HepG2 (cell line): ENCODE results near the gene AP4M1. TPM values are rescaled to one million over a fixed set of nuclear protein-coding genes. Genes with fewer than 3 reads are reported as not detected.

Experiments
- ADNP ChIP-seq: sonication (generic); formaldehyde crosslinking; IDR thresholded peaks from 2 replicates; pipeline ENCODE4 v1.4.0; 2020; ENCODE audit warnings: missing genetic modification reagents
- CEBPB ChIP-seq: IDR thresholded peaks from 2 replicates; pipeline ENCODE4 v1.6.1; 2011; ENCODE audit warnings: low read depth, low read length, improper control_type of control experiment, borderline replicate concordance
- EHMT2 ChIP-seq: fragments of 200-600 bp; sonication (generic); IDR thresholded peaks from 2 replicates; pipeline ENCODE4 v1.7.0; 2017; ENCODE audit warnings: antibody characterized with exemption, low read depth, low read length, borderline replicate concordance
- ELF3 ChIP-seq: IDR thresholded peaks from 2 replicates; pipeline ENCODE4 v1.6.1; 2016; ENCODE audit warnings: missing genetic modification reagents, missing compliant biosample characterization
- ELF4 ChIP-seq: sonication (generic); formaldehyde crosslinking; IDR thresholded peaks from 2 replicates; pipeline ENCODE4 v1.5.0; 2020; ENCODE audit warnings: missing genetic modification reagents, mild to moderate bottlenecking, moderate library complexity, borderline replicate concordance
- ETV5 ChIP-seq: IDR thresholded peaks from 2 replicates; pipeline ENCODE4 v1.6.1; 2018; ENCODE audit warnings: missing biosample characterization, missing genetic modification reagents, inconsistent platforms, borderline replicate concordance
- HHEX ChIP-seq: IDR thresholded peaks from 2 replicates; pipeline ENCODE4 v1.6.1; 2016; ENCODE audit warnings: control low read depth
- JUND ChIP-seq: sonication (generic); formaldehyde crosslinking; IDR thresholded peaks from 2 replicates; pipeline ENCODE4 v1.8.0; 2022; ENCODE audit warnings: mild to moderate bottlenecking, missing genetic modification reagents
- MLX ChIP-seq: IDR thresholded peaks from 2 replicates; pipeline ENCODE4 v1.6.1; 2016
- MNT ChIP-seq: fragments of 450-650 bp; IDR thresholded peaks from 2 replicates; pipeline ENCODE4 v1.6.1; 2016
- NR3C1 ChIP-seq: sonication (generic); formaldehyde crosslinking; IDR thresholded peaks from 2 replicates; pipeline ENCODE4 v1.4.0; 2020; ENCODE audit warnings: missing genetic modification reagents
- RARA ChIP-seq: IDR thresholded peaks from 2 replicates; pipeline ENCODE4 v1.6.1; 2016; ENCODE audit warnings: missing genetic modification reagents, missing compliant biosample characterization
- TGIF2 ChIP-seq: IDR thresholded peaks from 2 replicates; pipeline ENCODE4 v1.6.1; 2016; ENCODE audit warnings: control low read depth, missing compliant biosample characterization
- USF2 ChIP-seq, 2 experiments: sonication (generic) in 1 of 2; formaldehyde crosslinking in 1 of 2; IDR thresholded peaks; 2 replicates each; pipeline versions ENCODE4 v1.5.1 to v1.6.1; 2011 to 2020; ENCODE audit warnings: borderline replicate concordance in 1 of 2, low read depth in 1 of 2, low read length in 1 of 2, mild to moderate bottlenecking in 1 of 2, missing genetic modification reagents in 1 of 2, moderate library complexity in 1 of 2
- ZBTB26 ChIP-seq: IDR thresholded peaks from 2 replicates; pipeline ENCODE4 v1.6.1; 2016; ENCODE audit warnings: missing compliant biosample characterization, missing genetic modification reagents, borderline replicate concordance
- ZNF281 ChIP-seq: sonication (generic); formaldehyde crosslinking; IDR thresholded peaks from 2 replicates; pipeline ENCODE4 v1.4.0; 2020; ENCODE audit warnings: missing genetic modification reagents, borderline replicate concordance
- ZNF350 ChIP-seq: sonication (generic); formaldehyde crosslinking; IDR thresholded peaks from 2 replicates; pipeline ENCODE4 v1.4.0; 2020; ENCODE audit warnings: mild to moderate bottlenecking, low read depth, missing genetic modification reagents, borderline replicate concordance
- ZNF562 ChIP-seq: sonication (generic); formaldehyde crosslinking; IDR thresholded peaks from 2 replicates; pipeline ENCODE4 v1.8.0; 2022; ENCODE audit warnings: missing genetic modification reagents, borderline replicate concordance
- ZNF572 ChIP-seq: sonication (generic); formaldehyde crosslinking; IDR thresholded peaks from 2 replicates; pipeline ENCODE4 v1.5.1; 2020; ENCODE audit warnings: mild to moderate bottlenecking, missing genetic modification reagents
- ZNF7 ChIP-seq: IDR thresholded peaks from 2 replicates; pipeline ENCODE4 v1.6.1; 2016; ENCODE audit warnings: missing biosample characterization, missing genetic modification reagents
- ZSCAN30 ChIP-seq: sonication (generic); formaldehyde crosslinking; IDR thresholded peaks from 2 replicates; pipeline ENCODE4 v1.5.0; 2020; ENCODE audit warnings: mild to moderate bottlenecking, missing genetic modification reagents
- ZSCAN31 ChIP-seq: sonication (generic); formaldehyde crosslinking; IDR thresholded peaks from 2 replicates; pipeline ENCODE4 v1.5.0; 2020; ENCODE audit warnings: low read depth, mild to moderate bottlenecking, missing genetic modification reagents
- polyA plus RNA-seq, 8 experiments: library from polyadenylated mRNA; depleted of rRNA in 3 of 8; stranded (reverse) in 7 of 8; unstranded in 1 of 8; fragments of >200 nt; fragmentation: Illumina TruSeq in 4 of 8; extraction: Trizol in 4 of 8; gene quantifications; 2 replicates each; pipeline versions ENCODE4 v1.2.1 to v1.2.3, GENCODE V29; 2011 to 2016; ENCODE audit warnings: low read depth in 4 of 8, missing spikeins in 1 of 8, mixed read lengths in 1 of 8; ENCODE audit not compliant: insufficient read depth in 1 of 8
- total RNA-seq, 5 experiments: library from RNA; depleted of rRNA; stranded (reverse); fragments of >200 nt; fragmentation: Illumina TruSeq; extraction: Trizol; gene quantifications; 2 replicates each; pipeline ENCODE4 v1.2.3, GENCODE V29; 2016; ENCODE audit warnings: low read depth in 1 of 5

AP4M1 gene
- total and polyA plus RNA-seq, 2 of the 13 experiments (the other 11 are each of a cell fraction or from before 2014, with no cell fraction given): 6.3 to 9.7 TPM

GRCh38 chr7:100122067-100122466 is 20.6 kb downstream of the AP4M1 start (continued):
- TF ChIP-seq ELF3 (CRISPR knock-in tag) (peak; percentile 84), MNT (0 out of 2 replicates have a peak, but pooled peaks have one; percentile 9), CEBPB (peak; percentile 57; the same call in 1 of the 2 replicates), ZNF7 (CRISPR knock-in tag) (peak; percentile 85), ZNF281 (CRISPR knock-in tag) (peak; percentile 28; the same call in 1 of the 2 replicates), MLX (peak; percentile 50; the same call in 1 of the 2 replicates), EHMT2 (no peak), ETV5 (CRISPR knock-in tag) (peak; percentile 87), NR3C1 (CRISPR knock-in tag) (no peak), ZNF562 (CRISPR knock-in tag) (no peak), ELF4 (CRISPR knock-in tag) (no peak), JUND (CRISPR knock-in tag) (no peak), TGIF2 (CRISPR knock-in tag) (0 out of 2 replicates have a peak, but pooled peaks have one; percentile 52), ZNF350 (peak; percentile 54; the same call in 1 of the 2 replicates), ZNF572 (CRISPR knock-in tag) (no peak), USF2 (IDR thresholded peaks at IDR 0.05; ENCODE audit: low read depth, low read length) (peak; percentile 26; the same call in 1 of the 2 replicates), USF2 (CRISPR knock-in tag; IDR thresholded peaks at IDR 0.05; ENCODE audit: borderline replicate concordance) (peak; percentile 33; the same call in 1 of the 2 replicates), HHEX (0 out of 2 replicates have a peak, but pooled peaks have one; percentile 18), RARA (peak; percentile 52; the same call in 1 of the 2 replicates), ZSCAN31 (CRISPR knock-in tag) (peak; percentile 62; the same call in 1 of the 2 replicates), ADNP (CRISPR knock-in tag) (no peak), ZBTB26 (CRISPR knock-in tag) (peak; percentile 49; the same call in 1 of the 2 replicates), ZSCAN30 (no peak)
